ENCODE data around the gene SUMO4.

SUMO4 gene

DNA sequence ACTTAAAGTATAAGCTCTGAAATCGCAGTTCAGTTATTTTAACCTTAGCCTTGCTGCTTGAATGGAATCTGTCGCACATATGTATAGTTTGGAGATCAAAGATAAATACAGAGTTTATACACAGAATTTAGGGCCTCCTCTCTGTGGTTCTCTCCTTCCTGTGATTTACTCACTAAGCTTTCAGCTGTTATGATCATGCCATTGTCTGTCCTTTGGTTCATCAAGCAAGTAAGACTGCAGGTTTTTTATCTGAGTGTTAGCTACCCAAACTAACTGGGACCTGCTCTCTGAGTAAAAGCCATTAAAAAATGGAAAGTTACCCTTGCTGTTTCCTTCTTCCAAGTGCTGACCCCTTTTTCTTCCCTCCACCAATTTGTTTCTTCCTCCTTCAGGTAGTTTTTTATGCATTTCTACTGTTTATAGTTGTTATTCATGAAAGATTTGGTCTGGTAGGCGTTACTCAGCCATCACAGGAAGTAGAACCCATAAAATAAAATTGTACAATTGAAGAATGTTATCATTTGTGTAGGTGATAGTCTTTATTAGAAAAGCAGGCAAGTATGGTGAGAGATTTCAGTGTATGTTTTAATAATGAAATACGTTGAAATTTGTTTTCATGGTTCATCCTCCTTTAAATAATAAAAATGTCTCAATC is 33.7 kb upstream of the SUMO4 start:
- H3K36me3 ChIP-seq (ENCODE audit: control insufficient read depth, insufficient read depth, low read length): no peaks in the 10 kb centered on the region
- no peak overlapping the region for H3K27ac ChIP-seq (ENCODE audit: insufficient read depth, low read depth, low read length, poor library complexity, severe bottlenecking)
- H3K27me3 ChIP-seq (ENCODE audit: control insufficient read depth, insufficient read depth, low read length, poor library complexity, severe bottlenecking): no peaks in the 10 kb centered on the region
- no peaks in the 10 kb centered on the region for H3K9me3 ChIP-seq (ENCODE audit: control insufficient read depth, low read length)
- WGBS, 2 experiments: 98 to 100% methylated on average over 2 to 3 of the region's 4 CpGs
- no peaks in the 10 kb centered on the region for H3K4me1 ChIP-seq (ENCODE audit: control insufficient read depth, insufficient read depth, low read length)
- H3K4me3 ChIP-seq (ENCODE audit: insufficient read depth, low read depth, low read length): no peak overlapping the region

DNA sequence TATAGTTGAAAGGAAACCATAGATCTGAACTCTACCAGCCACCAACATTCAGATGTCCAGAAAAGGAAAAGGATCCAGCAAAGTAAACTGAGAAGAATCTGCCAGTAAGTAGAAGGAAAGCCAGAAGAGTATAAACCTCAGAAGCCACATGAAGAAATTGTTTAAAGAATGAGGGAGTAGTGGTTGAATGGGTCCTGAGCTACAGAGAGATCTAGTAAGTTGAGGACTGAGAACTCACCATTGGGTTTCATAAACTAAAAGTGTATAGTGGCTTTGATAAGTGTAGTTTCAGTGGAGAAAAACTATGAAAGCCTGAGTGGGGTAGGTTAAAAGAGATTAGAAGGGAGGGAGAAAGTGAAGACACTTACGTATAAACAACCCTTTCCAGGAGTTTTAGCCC is 32.0 kb upstream of the SUMO4 start:
- H3K4me1 ChIP-seq (ENCODE audit: control insufficient read depth, insufficient read depth, low read length): no peaks in the 10 kb centered on the region
- H3K9me3 ChIP-seq (ENCODE audit: control insufficient read depth, low read length): no peaks in the 10 kb centered on the region

DNA sequence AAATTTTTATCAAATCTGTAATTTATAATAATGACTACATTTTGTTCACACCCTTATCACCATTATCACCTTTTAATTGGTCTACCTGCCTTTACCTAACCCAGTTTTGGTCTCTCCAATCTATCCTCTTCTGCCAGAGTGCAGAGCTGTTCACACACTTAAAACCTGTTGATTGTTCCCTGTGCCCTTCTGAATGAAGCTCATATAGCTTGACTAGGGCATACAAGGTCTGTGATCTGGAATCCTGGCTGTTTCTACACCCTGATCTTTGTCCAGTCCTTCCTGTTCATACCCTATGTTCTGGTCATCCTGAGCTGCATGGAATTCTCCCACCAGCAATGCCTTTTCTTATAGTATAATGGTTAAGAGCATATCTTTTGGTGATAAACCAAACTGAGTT is 28.9 kb upstream of the SUMO4 start:
- H3K9me3 ChIP-seq (ENCODE audit: control insufficient read depth, low read length): no peaks in the 10 kb centered on the region
- H3K27ac ChIP-seq (ENCODE audit: insufficient read depth, low read depth, low read length, poor library complexity, severe bottlenecking): no peak overlapping the region
- H3K27me3 ChIP-seq (ENCODE audit: control insufficient read depth, insufficient read depth, low read length, poor library complexity, severe bottlenecking): no peaks in the 10 kb centered on the region
- no peaks in the 10 kb centered on the region for H3K4me1 ChIP-seq (ENCODE audit: control insufficient read depth, insufficient read depth, low read length)
- H3K36me3 ChIP-seq (ENCODE audit: control insufficient read depth, insufficient read depth, low read length): no peaks in the 10 kb centered on the region
- no peak overlapping the region for H3K4me3 ChIP-seq (ENCODE audit: insufficient read depth, low read depth, low read length)

More for the DNA sequence above, 32.0 kb upstream of the SUMO4 start:
- Histone ChIP-seq H3K27ac (ENCODE audit: insufficient read depth, low read depth, low read length, poor library complexity, severe bottlenecking) (no peak overlapping the region), H3K27me3 (ENCODE audit: control insufficient read depth, insufficient read depth, low read length, poor library complexity, severe bottlenecking) (no peaks in the 10 kb centered on the region), H3K36me3 (ENCODE audit: control insufficient read depth, insufficient read depth, low read length) (no peaks in the 10 kb centered on the region), H3K4me3 (ENCODE audit: insufficient read depth, low read depth, low read length) (no peak overlapping the region)
- 93 to 100% methylated on average over 1 of the region's 1 CpG for WGBS, 2 experiments

DNA sequence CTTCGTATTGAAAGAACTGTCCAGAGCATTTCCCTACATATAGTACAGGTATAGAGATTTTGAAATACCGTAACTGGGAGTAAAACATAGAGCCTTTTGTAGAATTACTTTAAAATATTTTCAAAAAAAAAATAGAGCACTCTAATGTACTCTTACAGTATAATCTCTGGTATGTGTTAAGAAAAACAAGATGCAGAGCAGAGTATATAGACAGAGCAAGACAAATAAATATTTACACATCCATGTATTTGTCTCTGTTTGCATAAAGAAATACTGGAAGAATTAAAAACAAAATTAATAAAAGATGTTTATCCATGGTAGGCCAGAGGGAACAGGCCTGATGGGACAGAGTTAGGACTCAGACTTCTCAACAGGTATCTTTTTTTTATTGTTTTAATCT is 28.0 kb upstream of the SUMO4 start:
- H3K27ac ChIP-seq (ENCODE audit: insufficient read depth, low read depth, low read length, poor library complexity, severe bottlenecking): no peak overlapping the region
- H3K4me1 ChIP-seq (ENCODE audit: control insufficient read depth, insufficient read depth, low read length): no peaks in the 10 kb centered on the region
- 100% methylated on average over 1 of the region's 2 CpGs; no CpG with 5 or more reads in 1 of the 2 experiments for WGBS, 2 experiments
- H3K9me3 ChIP-seq (ENCODE audit: control insufficient read depth, low read length): no peaks in the 10 kb centered on the region
- H3K36me3 ChIP-seq (ENCODE audit: control insufficient read depth, insufficient read depth, low read length): no peaks in the 10 kb centered on the region
- H3K4me3 ChIP-seq (ENCODE audit: insufficient read depth, low read depth, low read length): no peak overlapping the region
- no peaks in the 10 kb centered on the region for H3K27me3 ChIP-seq (ENCODE audit: control insufficient read depth, insufficient read depth, low read length, poor library complexity, severe bottlenecking)

DNA sequence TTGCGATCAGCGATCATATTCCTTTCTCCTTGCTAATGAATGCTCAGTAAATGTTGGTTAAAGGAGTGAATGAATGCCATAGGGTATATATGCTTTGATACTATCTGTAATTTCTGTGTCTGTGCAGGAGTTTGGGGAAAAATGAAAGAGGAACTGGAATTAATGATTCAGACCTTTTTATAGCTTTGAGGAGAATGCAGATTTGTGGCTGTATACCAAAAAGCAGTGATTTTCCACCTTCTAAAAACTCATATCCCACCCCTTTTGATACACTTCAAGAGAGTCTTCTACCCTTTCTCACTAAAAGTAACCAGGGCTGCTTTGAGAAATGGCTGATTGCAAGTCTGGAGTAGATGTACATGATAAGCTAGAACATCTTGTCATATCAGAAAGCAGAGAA is 26.6 kb upstream of the SUMO4 start:
- Histone ChIP-seq H3K4me3 (ENCODE audit: insufficient read depth, low read depth, low read length) (no peak overlapping the region), H3K4me1 (ENCODE audit: control insufficient read depth, insufficient read depth, low read length) (no peaks in the 10 kb centered on the region), H3K27ac (ENCODE audit: insufficient read depth, low read depth, low read length, poor library complexity, severe bottlenecking) (no peak overlapping the region), H3K36me3 (ENCODE audit: control insufficient read depth, insufficient read depth, low read length) (peaks cover 8% of the 10 kb centered on the region), H3K9me3 (ENCODE audit: control insufficient read depth, low read length) (no peaks in the 10 kb centered on the region), H3K27me3 (ENCODE audit: control insufficient read depth, insufficient read depth, low read length, poor library complexity, severe bottlenecking) (no peaks in the 10 kb centered on the region)
- WGBS, 2 experiments: 95 to 96% methylated on average over 2 of the region's 2 CpGs

DNA sequence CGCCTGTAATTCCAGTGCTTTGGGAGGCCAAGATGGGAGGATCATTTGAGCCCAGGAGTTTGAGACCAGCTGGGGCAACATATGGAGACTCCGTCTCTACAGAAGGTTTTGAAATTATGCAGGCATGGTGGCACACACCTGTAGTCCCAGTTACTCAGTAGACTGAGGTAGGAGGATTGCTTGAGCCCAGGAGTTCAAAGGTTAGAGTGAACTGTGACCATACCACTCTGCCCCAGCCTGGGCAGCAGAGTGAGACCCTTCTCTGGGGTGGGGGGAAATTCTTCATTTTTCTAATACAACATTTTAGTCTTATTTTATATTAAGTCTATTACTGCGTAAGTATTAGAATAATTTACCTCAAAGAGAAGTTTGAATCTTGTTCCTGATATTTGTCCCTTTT is 20.1 kb upstream of the SUMO4 start:
- Histone ChIP-seq H3K4me3 (ENCODE audit: insufficient read depth, low read depth, low read length) (no peak overlapping the region), H3K4me1 (ENCODE audit: control insufficient read depth, insufficient read depth, low read length) (no peaks in the 10 kb centered on the region), H3K27me3 (ENCODE audit: control insufficient read depth, insufficient read depth, low read length, poor library complexity, severe bottlenecking) (no peaks in the 10 kb centered on the region), H3K36me3 (ENCODE audit: control insufficient read depth, insufficient read depth, low read length) (peaks cover 23% of the 10 kb centered on the region), H3K27ac (ENCODE audit: insufficient read depth, low read depth, low read length, poor library complexity, severe bottlenecking) (no peak overlapping the region), H3K9me3 (ENCODE audit: control insufficient read depth, low read length) (no peaks in the 10 kb centered on the region)
- 90 to 92% methylated on average over 2 of the region's 3 CpGs for WGBS, 2 experiments

DNA sequence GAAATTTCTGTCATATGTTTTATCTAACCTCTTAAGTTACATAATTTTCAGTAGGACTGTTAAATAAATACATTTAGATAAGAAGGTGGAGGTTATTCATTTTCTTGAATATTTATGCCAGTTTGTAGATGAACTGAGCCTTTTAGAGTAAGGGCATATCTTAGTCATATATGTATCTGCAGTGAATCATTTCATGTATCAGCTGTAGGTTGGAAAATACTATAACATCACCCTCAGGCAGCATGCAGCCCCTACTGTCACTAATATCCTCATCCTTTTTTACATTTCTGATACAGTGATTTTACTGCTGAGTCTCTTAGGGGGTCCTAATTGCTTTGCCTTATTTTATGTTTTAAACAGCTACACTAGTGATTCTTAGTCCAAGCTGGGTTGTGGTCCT is 19.5 kb upstream of the SUMO4 start:
- H3K9me3 ChIP-seq (ENCODE audit: control insufficient read depth, low read length): no peaks in the 10 kb centered on the region
- no peak overlapping the region for H3K4me3 ChIP-seq (ENCODE audit: insufficient read depth, low read depth, low read length)
- H3K27ac ChIP-seq (ENCODE audit: insufficient read depth, low read depth, low read length, poor library complexity, severe bottlenecking): no peak overlapping the region
- no peaks in the 10 kb centered on the region for H3K27me3 ChIP-seq (ENCODE audit: control insufficient read depth, insufficient read depth, low read length, poor library complexity, severe bottlenecking)
- H3K36me3 ChIP-seq (ENCODE audit: control insufficient read depth, insufficient read depth, low read length): peaks cover 23% of the 10 kb centered on the region
- H3K4me1 ChIP-seq (ENCODE audit: control insufficient read depth, insufficient read depth, low read length): no peaks in the 10 kb centered on the region

DNA sequence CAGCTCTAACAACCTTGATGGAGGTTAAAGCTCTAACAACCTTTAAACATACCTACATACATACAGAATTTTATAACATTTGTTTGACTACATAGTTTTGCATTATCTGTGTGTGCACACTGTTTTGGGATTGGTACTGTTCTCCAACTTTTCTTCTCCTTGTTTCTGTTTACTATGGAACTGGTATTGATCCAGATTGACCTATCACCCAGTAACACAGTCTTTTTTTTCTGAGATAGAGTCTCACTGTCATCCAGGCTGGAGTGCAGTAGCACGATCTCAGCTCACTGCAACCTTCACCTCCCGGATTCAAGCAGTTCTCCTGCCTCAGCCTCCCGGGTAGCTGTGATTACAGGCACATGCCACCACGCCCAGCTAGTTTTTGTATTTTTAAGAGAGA is 16.7 kb upstream of the SUMO4 start:
- H3K4me1 ChIP-seq (ENCODE audit: control insufficient read depth, insufficient read depth, low read length): no peaks in the 10 kb centered on the region
- WGBS, 2 experiments: 92 to 94% methylated on average over 4 of the region's 4 CpGs
- peaks cover 17% of the 10 kb centered on the region for H3K36me3 ChIP-seq (ENCODE audit: control insufficient read depth, insufficient read depth, low read length)
- H3K4me3 ChIP-seq (ENCODE audit: insufficient read depth, low read depth, low read length): no peak overlapping the region
- H3K27me3 ChIP-seq (ENCODE audit: control insufficient read depth, insufficient read depth, low read length, poor library complexity, severe bottlenecking): no peaks in the 10 kb centered on the region
- no peak overlapping the region for H3K27ac ChIP-seq (ENCODE audit: insufficient read depth, low read depth, low read length, poor library complexity, severe bottlenecking)
- no peaks in the 10 kb centered on the region for H3K9me3 ChIP-seq (ENCODE audit: control insufficient read depth, low read length)

DNA sequence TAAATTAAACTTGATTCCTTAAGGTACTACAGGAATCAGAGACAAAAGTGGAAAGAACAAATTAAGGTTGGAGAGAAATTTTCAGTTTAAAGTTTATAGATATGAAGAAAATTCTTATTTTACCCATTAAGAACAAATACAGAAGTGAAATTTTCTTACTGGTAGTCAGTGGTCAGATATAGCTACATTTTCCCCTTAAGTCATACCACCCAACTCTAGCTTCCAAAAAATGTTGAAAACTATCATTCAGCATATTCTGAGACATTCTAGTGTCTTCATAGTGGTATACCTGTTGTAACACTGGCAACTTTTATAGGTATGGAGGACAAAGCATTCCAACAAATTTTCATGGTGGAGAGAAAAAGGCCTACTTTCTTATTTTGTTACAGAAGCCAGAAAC is 15.6 kb upstream of the SUMO4 start:
- H3K36me3 ChIP-seq (ENCODE audit: control insufficient read depth, insufficient read depth, low read length): peaks cover 7% of the 10 kb centered on the region
- H3K4me1 ChIP-seq (ENCODE audit: control insufficient read depth, insufficient read depth, low read length): no peaks in the 10 kb centered on the region
- no peaks in the 10 kb centered on the region for H3K9me3 ChIP-seq (ENCODE audit: control insufficient read depth, low read length)
- H3K27me3 ChIP-seq (ENCODE audit: control insufficient read depth, insufficient read depth, low read length, poor library complexity, severe bottlenecking): no peaks in the 10 kb centered on the region
- no peak overlapping the region for H3K27ac ChIP-seq (ENCODE audit: insufficient read depth, low read depth, low read length, poor library complexity, severe bottlenecking)
- H3K4me3 ChIP-seq (ENCODE audit: insufficient read depth, low read depth, low read length): no peak overlapping the region

DNA sequence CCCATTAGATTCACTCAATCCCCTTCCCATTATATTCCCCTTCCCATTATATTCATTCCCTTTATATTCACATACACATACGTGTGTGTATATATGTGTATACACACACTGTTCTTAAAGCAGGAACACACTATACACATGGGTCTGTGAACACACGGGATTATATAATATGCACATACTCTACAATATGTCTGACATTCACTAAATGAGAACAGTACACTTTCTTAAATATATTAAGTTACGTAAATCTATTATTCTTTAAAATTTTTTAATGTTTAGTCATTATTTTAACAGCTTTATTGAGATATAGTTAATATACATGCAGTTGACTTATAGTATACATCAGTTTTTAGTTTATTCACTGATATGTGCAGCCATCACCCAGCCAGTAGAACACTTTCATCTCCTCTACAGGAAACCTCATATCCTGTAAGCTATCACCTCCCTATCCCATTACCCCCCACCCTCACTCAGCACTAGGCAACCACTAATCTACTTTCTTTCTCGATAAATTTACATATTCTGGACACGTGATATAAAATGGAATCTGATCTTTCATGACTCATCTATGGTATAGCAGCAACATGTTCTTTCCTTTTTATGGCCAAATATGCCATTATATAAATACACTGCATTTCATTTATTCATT is 13.9 kb upstream of the SUMO4 start:
- WGBS, 2 experiments: 87 to 100% methylated on average over 2 to 4 of the region's 5 CpGs
- H3K27ac ChIP-seq (ENCODE audit: insufficient read depth, low read depth, low read length, poor library complexity, severe bottlenecking): no peak overlapping the region
- H3K4me3 ChIP-seq (ENCODE audit: insufficient read depth, low read depth, low read length): no peak overlapping the region
- H3K36me3 ChIP-seq (ENCODE audit: control insufficient read depth, insufficient read depth, low read length): no peaks in the 10 kb centered on the region
- no peaks in the 10 kb centered on the region for H3K4me1 ChIP-seq (ENCODE audit: control insufficient read depth, insufficient read depth, low read length)
- H3K9me3 ChIP-seq (ENCODE audit: control insufficient read depth, low read length): no peaks in the 10 kb centered on the region
- H3K27me3 ChIP-seq (ENCODE audit: control insufficient read depth, insufficient read depth, low read length, poor library complexity, severe bottlenecking): no peaks in the 10 kb centered on the region

All from ectodermal cell (in vitro differentiated cells).